Suprapubic skin (tissue), 4 donors: ENCODE data around the gene TAF1. TPM values are rescaled to one million over a fixed set of nuclear protein-coding genes. Genes with fewer than 3 reads are reported as not detected.
"Not testable (repeated sequence)": the region's sequence is repeated elsewhere in the genome, so short reads cannot be mapped to it uniquely, and the experiment has no call there.

ENCODE experiments used
- DNase-seq, 2 donors: peaks; one replicate each; pipeline ENCODE4 v3.0.0-alpha.2; 2019; ENCODE audit warnings: low spot score in 2 of 2
- H3K27ac ChIP-seq: fragments of 200-600 bp; sonication (generic); one replicate; pipeline ENCODE4 v1.5.1; 2019
- H3K27me3 ChIP-seq: fragments of 200-600 bp; sonication (generic); one replicate; pipeline ENCODE4 v1.5.1; 2019
- H3K36me3 ChIP-seq: fragments of 200-600 bp; sonication (generic); one replicate; pipeline ENCODE4 v1.5.1; 2019
- H3K4me1 ChIP-seq: fragments of 200-600 bp; sonication (generic); one replicate; pipeline ENCODE4 v1.5.1; 2019
- H3K4me3 ChIP-seq: fragments of 200-600 bp; sonication (generic); one replicate; pipeline ENCODE4 v1.5.1; 2019; ENCODE audit warnings: mild to moderate bottlenecking
- H3K9me3 ChIP-seq: fragments of 200-600 bp; sonication (generic); one replicate; pipeline ENCODE4 v1.5.1; 2019
- EP300 ChIP-seq: sonication (generic); formaldehyde crosslinking; IDR thresholded peaks from one replicate; pipeline ENCODE4 v1.6.1; 2017; ENCODE audit warnings: antibody characterized with exemption
- POLR2A ChIP-seq, 2 donors: fragments of 450-650 bp; IDR thresholded peaks; one replicate each; pipeline ENCODE4 v1.6.1; 2017; ENCODE audit warnings: antibody characterized with exemption in 2 of 2, mild to moderate bottlenecking in 2 of 2, moderate library complexity in 2 of 2
- POLR2AphosphoS5 ChIP-seq, 3 donors: sonication (generic); formaldehyde crosslinking; IDR thresholded peaks; one replicate each; pipeline ENCODE4 v1.6.1; 2017; ENCODE audit warnings: antibody characterized with exemption in 3 of 3
- WGBS: methylation state at CpG from one replicate; pipeline ENCODE4 v1.1.5; 2018; 5-methylcytosine and 5-hydroxymethylcytosine counted together
- total RNA-seq, 4 donors: library from RNA; depleted of rRNA; stranded (reverse); fragments of >200 nt; gene quantifications; one replicate each; pipeline ENCODE4 v1.1.0, GENCODE V29; 2016
- TF ChIP-seq, protein P1 (sequence below), 2 donors: fragments of 200-600 bp in 1 of 2; fragments of 450-650 bp in 1 of 2; sonication (generic) in 1 of 2; IDR thresholded peaks; one replicate each; pipeline ENCODE4 v1.5.1; 2016 to 2019; ENCODE audit warnings: antibody characterized with exemption in 2 of 2, mild to moderate bottlenecking in 1 of 2, moderate library complexity in 1 of 2

Gene TAF1
- total RNA-seq, 4 donors from 2014 or later: 24.5 to 92.5 (median 45.2) TPM

- Histone ChIP-seq H3K27ac (no peak overlapping the region), H3K9me3 (no peaks in the 10 kb centered on the region), H3K4me1 (no peaks in the 10 kb centered on the region), H3K27me3 (no peaks in the 10 kb centered on the region), H3K36me3 (peaks cover 22% of the 10 kb centered on the region), H3K4me3 (no peak overlapping the region)
- no peak for TF ChIP-seq POLR2A (IDR thresholded peaks at IDR 0.05)
- TF ChIP-seq EP300: no peak
- TF ChIP-seq POLR2AphosphoS5 (IDR thresholded peaks at IDR 0.05): no peak
- TF ChIP-seq, protein P1, sequence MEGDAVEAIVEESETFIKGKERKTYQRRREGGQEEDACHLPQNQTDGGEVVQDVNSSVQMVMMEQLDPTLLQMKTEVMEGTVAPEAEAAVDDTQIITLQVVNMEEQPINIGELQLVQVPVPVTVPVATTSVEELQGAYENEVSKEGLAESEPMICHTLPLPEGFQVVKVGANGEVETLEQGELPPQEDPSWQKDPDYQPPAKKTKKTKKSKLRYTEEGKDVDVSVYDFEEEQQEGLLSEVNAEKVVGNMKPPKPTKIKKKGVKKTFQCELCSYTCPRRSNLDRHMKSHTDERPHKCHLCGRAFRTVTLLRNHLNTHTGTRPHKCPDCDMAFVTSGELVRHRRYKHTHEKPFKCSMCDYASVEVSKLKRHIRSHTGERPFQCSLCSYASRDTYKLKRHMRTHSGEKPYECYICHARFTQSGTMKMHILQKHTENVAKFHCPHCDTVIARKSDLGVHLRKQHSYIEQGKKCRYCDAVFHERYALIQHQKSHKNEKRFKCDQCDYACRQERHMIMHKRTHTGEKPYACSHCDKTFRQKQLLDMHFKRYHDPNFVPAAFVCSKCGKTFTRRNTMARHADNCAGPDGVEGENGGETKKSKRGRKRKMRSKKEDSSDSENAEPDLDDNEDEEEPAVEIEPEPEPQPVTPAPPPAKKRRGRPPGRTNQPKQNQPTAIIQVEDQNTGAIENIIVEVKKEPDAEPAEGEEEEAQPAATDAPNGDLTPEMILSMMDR (IDR thresholded peaks at IDR 0.05): no peak
- no peak for DNase-seq
- 83% methylated on average over 4 of the region's 4 CpGs for WGBS
Observed at GRCh38 chrX:71440401-71440800, 74.2 kb downstream of the TAF1 start.

GRCh38 chrX:71441809-71442208 lies 75.7 kb downstream of the TAF1 start:
- DNase-seq, H3K4me3 ChIP-seq, H3K9me3 ChIP-seq, H3K27me3 ChIP-seq, H3K4me1 ChIP-seq, H3K27ac ChIP-seq: not testable (repeated sequence)
- 97% methylated on average over 2 of the region's 2 CpGs for WGBS
- H3K36me3 ChIP-seq: peaks cover 26% of the 10 kb centered on the region

- TF ChIP-seq EP300 (no peak), POLR2A (IDR thresholded peaks at IDR 0.05) (no peak), POLR2AphosphoS5 (IDR thresholded peaks at IDR 0.05) (no peak)
- TF ChIP-seq, protein P1 (IDR thresholded peaks at IDR 0.05): no peak
Observed at GRCh38 chrX:71450433-71451106, 84.4 kb downstream of the TAF1 start.

GRCh38 chrX:71451518-71451917 lies 85.4 kb downstream of the TAF1 start:
- not testable (repeated sequence) for H3K4me3 ChIP-seq, DNase-seq, H3K4me1 ChIP-seq, H3K9me3 ChIP-seq, H3K27me3 ChIP-seq, H3K27ac ChIP-seq
- WGBS: 86% methylated on average over 4 of the region's 6 CpGs
- H3K36me3 ChIP-seq: peaks cover 40% of the 10 kb centered on the region

More at GRCh38 chrX:71450433-71451106, 84.4 kb downstream of the TAF1 start:
- no peak for DNase-seq
- peaks cover 44% of the 10 kb centered on the region for H3K36me3 ChIP-seq
- no peaks in the 10 kb centered on the region for H3K27me3 ChIP-seq
- H3K27ac ChIP-seq: no peak overlapping the region
- H3K4me1 ChIP-seq: no peaks in the 10 kb centered on the region
- WGBS: 92% methylated on average over 2 of the region's 2 CpGs
- no peak overlapping the region for H3K4me3 ChIP-seq
- no peaks in the 10 kb centered on the region for H3K9me3 ChIP-seq

GRCh38 chrX:71453056-71453455 lies 86.9 kb downstream of the TAF1 start:
- H3K36me3 ChIP-seq: peaks cover 41% of the 10 kb centered on the region
- no peaks in the 10 kb centered on the region for H3K9me3 ChIP-seq
- H3K27ac ChIP-seq: no peak overlapping the region
- WGBS: 88% methylated on average over 4 of the region's 4 CpGs
- no peaks in the 10 kb centered on the region for H3K4me1 ChIP-seq
- H3K27me3 ChIP-seq: no peaks in the 10 kb centered on the region
- DNase-seq: no peak
- TF ChIP-seq POLR2AphosphoS5 (IDR thresholded peaks at IDR 0.05) (no peak), POLR2A (IDR thresholded peaks at IDR 0.05) (no peak), EP300 (no peak)
- TF ChIP-seq, protein P1 (IDR thresholded peaks at IDR 0.05): no peak
- no peak overlapping the region for H3K4me3 ChIP-seq

- peaks cover 50% of the 10 kb centered on the region for H3K36me3 ChIP-seq
- H3K4me1 ChIP-seq: no peaks in the 10 kb centered on the region
- 84% methylated on average over 3 of the region's 3 CpGs for WGBS
Observed at GRCh38 chrX:71454222-71454621, 88.1 kb downstream of the TAF1 start.

More at GRCh38 chrX:71454222-71454621, 88.1 kb downstream of the TAF1 start:
- TF ChIP-seq EP300: no peak
- no peak for TF ChIP-seq POLR2AphosphoS5 (IDR thresholded peaks at IDR 0.05)
- TF ChIP-seq POLR2A (IDR thresholded peaks at IDR 0.05): no peak
- TF ChIP-seq, protein P1 (IDR thresholded peaks at IDR 0.05): no peak
- Histone ChIP-seq H3K27ac (no peak overlapping the region), H3K9me3 (no peaks in the 10 kb centered on the region), H3K27me3 (no peaks in the 10 kb centered on the region), H3K4me3 (no peak overlapping the region)
- DNase-seq: no peak
